GM12878 (cell line): ENCODE measurements around the gene VPS33B. TPM values are rescaled to one million over a fixed set of nuclear protein-coding genes. Genes with fewer than 3 reads are reported as not detected.

Experiments
- ATAC-seq: fragments of 200-7000 bp; cut with Tn5 transposase; 3 replicates; pipeline ENCODE4 v1.9.1; 2020; ENCODE audit warnings: mild to moderate bottlenecking, moderate library complexity
- BruUV-seq: library from RNA; stranded (reverse); fragments of 400-500 nt; replicated peaks from 2 replicates; lab custom pipeline; 2021; lab: Mats Ljungman, UMichigan
- CTCF ChIA-PET: fragments of 300-600 bp; sonication (Branson Sonifier 250); formaldehyde crosslinking; extraction: SDS; loops from one replicate; lab custom pipeline; 2021; ENCODE audit warnings: inconsistent platforms; lab: Yijun Ruan, JAX
- POLR2A ChIA-PET: fragments of 350-600 bp; formaldehyde crosslinking; extraction: SDS; loops from one replicate; lab custom pipeline; 2021; ENCODE audit warnings: inconsistent platforms; lab: Charles Lee
- RAD21 ChIA-PET: fragments of 300-600 bp; sonication (Branson Sonifier 250); formaldehyde crosslinking; loops from one replicate; lab custom pipeline; 2023; ENCODE audit warnings: antibody characterized with exemption; ENCODE audit not compliant: unreplicated experiment; lab: Charles Lee
- SMC1A ChIA-PET: fragments of 300-600 bp; sonication (Branson Sonifier 250); formaldehyde crosslinking; loops from one replicate; lab custom pipeline; 2023; ENCODE audit not compliant: unreplicated experiment, uncharacterized antibody; lab: Charles Lee
- DNase-seq: peaks from one replicate; pipeline ENCODE4 v3.0.0-alpha.2; 2011; ENCODE audit warnings: low read depth, low spot score
- FAIRE-seq: peaks from 3 replicates; lab custom pipeline; 2011; peaks lifted over from hg19 to GRCh38; lab: Jason Lieb, UNC
- H2AFZ ChIP-seq: 2 replicates; pipeline ENCODE4 v1.6.0; 2011; ENCODE audit warnings: low read depth, low read length, control low read depth; ENCODE audit not compliant: control insufficient read depth
- H3K27ac ChIP-seq: 2 replicates; pipeline ENCODE4 v1.5.1; 2011; ENCODE audit warnings: control low read depth; ENCODE audit not compliant: control insufficient read depth, insufficient read depth
- H3K27me3 ChIP-seq, 2 experiments: replicated peaks in 1 of 2; 2 replicates each; pipeline versions ENCODE4 v1.6.0 to v1.6.1; 2011; ENCODE audit warnings: low read length in 1 of 2; ENCODE audit not compliant: control insufficient read depth in 2 of 2, insufficient read depth in 2 of 2
- H3K36me3 ChIP-seq, 2 experiments: 2 replicates each; pipeline ENCODE4 v1.5.1; 2011; ENCODE audit warnings: low read length in 1 of 2; ENCODE audit not compliant: control insufficient read depth in 2 of 2, insufficient read depth in 2 of 2
- H3K4me1 ChIP-seq: 2 replicates; pipeline ENCODE4 v1.6.1; 2011; ENCODE audit warnings: mild to moderate bottlenecking, low read length, moderate library complexity, mixed read lengths; ENCODE audit not compliant: control insufficient read depth, insufficient read depth
- H3K4me2 ChIP-seq: 2 replicates; pipeline ENCODE4 v1.6.0; 2011; ENCODE audit warnings: control low read depth; ENCODE audit not compliant: control insufficient read depth, insufficient read depth
- H3K4me3 ChIP-seq: fragments of 200-600 bp; sonication (generic); 2 replicates; pipeline ENCODE4 v1.5.1; 2016
- H3K79me2 ChIP-seq: 2 replicates; pipeline ENCODE4 v1.6.0; 2011; ENCODE audit warnings: low read length; ENCODE audit not compliant: control insufficient read depth, insufficient read depth
- H3K9ac ChIP-seq: 2 replicates; pipeline ENCODE4 v1.8.0; 2011; ENCODE audit warnings: low read length, control low read depth, mixed read lengths; ENCODE audit not compliant: control insufficient read depth, insufficient read depth
- H3K9me3 ChIP-seq: replicated peaks from 3 replicates; pipeline ENCODE4 v1.5.1; 2011; ENCODE audit warnings: mild to moderate bottlenecking, low read length; ENCODE audit not compliant: control insufficient read depth, insufficient read depth
- H4K20me1 ChIP-seq: 2 replicates; pipeline ENCODE4 v1.6.0; 2011; ENCODE audit not compliant: control insufficient read depth, insufficient read depth
- CBX3 ChIP-seq: fragments of 200-600 bp; sonication (generic); IDR thresholded peaks from 2 replicates; pipeline ENCODE4 v1.6.1; 2016; ENCODE audit warnings: low read depth, borderline replicate concordance
- JUNB ChIP-seq: IDR thresholded peaks from 2 replicates; pipeline ENCODE4 v1.6.1; 2016; ENCODE audit warnings: antibody characterized with exemption, mild to moderate bottlenecking
- MTA2 ChIP-seq: fragments of 450-650 bp; IDR thresholded peaks from 2 replicates; pipeline ENCODE4 v1.6.1; 2016; ENCODE audit warnings: low read depth, mild to moderate bottlenecking, moderate library complexity
- STAT1 ChIP-seq: fragments of 450-650 bp; conservative IDR thresholded peaks from 2 replicates; pipeline ENCODE4 v1.6.1; 2014; ENCODE audit warnings: antibody characterized with exemption, mild to moderate bottlenecking
- WGBS: methylation state at CpG from one replicate; pipeline ENCODE4 v1.1.6; 2016; ENCODE audit warnings: low lambda C conversion rate; ENCODE audit not compliant: insufficient replicate concordance, insufficient coverage; ENCODE audit errors: missing lambda C conversion rate; 5-methylcytosine and 5-hydroxymethylcytosine counted together
- in situ Hi-C: fragments of 300-500 bp; cut with MboI; formaldehyde crosslinking; loops from 9 replicates; pipeline ENCODE4 v1.14.3; 2018; ENCODE audit warnings: mixed read lengths
- intact Hi-C: fragments of 100-400 bp; cut with micrococcal nuclease; formaldehyde crosslinking; loops from one replicate; pipeline ENCODE4 v1.14.2; 2022; ENCODE audit not compliant: unreplicated experiment
- polyA plus RNA-seq, 11 experiments: library from polyadenylated mRNA; depleted of rRNA in 4 of 11; unstranded in 6 of 11; stranded (reverse) in 5 of 11; fragments of >200 nt; fragmentation: Nextera tagmentation in 4 of 11; fragmentation: Illumina TruSeq in 1 of 11; extraction: Ambion mirVana in 4 of 11; extraction: Trizol in 1 of 11; gene quantifications; 1 replicate in 1 of 11; 2 replicates in 10 of 11; pipeline versions ENCODE4 v1.2.1 to v1.2.3, GENCODE V29; 2011 to 2016; ENCODE audit warnings: inconsistent platforms in 2 of 11, missing spikeins in 2 of 11, low read depth in 1 of 11
- total RNA-seq, 4 experiments: library from RNA; depleted of rRNA in 3 of 4; stranded (reverse); fragments of >200 nt in 3 of 4; fragmentation: Illumina TruSeq in 1 of 4; extraction: Trizol in 1 of 4; gene quantifications; 2 replicates each; pipeline versions ENCODE4 v1.2.1 to v1.2.3, GENCODE V29; 2013 to 2021
- TF ChIP-seq, protein P1 (sequence below): IDR thresholded peaks from 2 replicates; pipeline ENCODE4 v1.6.1; 2011; ENCODE audit warnings: borderline replicate concordance, low read depth, mild to moderate bottlenecking, moderate library complexity, mixed read lengths, low read length; ENCODE audit not compliant: insufficient read depth; ENCODE audit errors: extremely low read length
- TF ChIP-seq, protein P2 (sequence below): IDR thresholded peaks from 2 replicates; pipeline ENCODE4 v1.6.1; 2011; ENCODE audit warnings: low read depth, mild to moderate bottlenecking, low read length, moderate library complexity, borderline replicate concordance; ENCODE audit errors: extremely low read depth
- TF ChIP-seq, protein P3 (sequence below): IDR thresholded peaks from 2 replicates; pipeline ENCODE4 v1.6.1; 2012; ENCODE audit warnings: improper control_type of control experiment, low read depth, low read length; ENCODE audit not compliant: insufficient replicate concordance
- TF ChIP-seq, protein P4 (sequence below): fragments of 450-650 bp; formaldehyde crosslinking; IDR thresholded peaks from 2 replicates; pipeline ENCODE4 v1.4.0; 2022; ENCODE audit warnings: mild to moderate bottlenecking, moderate library complexity

Gene VPS33B
- total and polyA plus RNA-seq, 10 of the 15 experiments (the other 5 are each of a cell fraction or from before 2014, with no cell fraction given): 11.4 to 21.5 (median 15.2) TPM

DNA sequence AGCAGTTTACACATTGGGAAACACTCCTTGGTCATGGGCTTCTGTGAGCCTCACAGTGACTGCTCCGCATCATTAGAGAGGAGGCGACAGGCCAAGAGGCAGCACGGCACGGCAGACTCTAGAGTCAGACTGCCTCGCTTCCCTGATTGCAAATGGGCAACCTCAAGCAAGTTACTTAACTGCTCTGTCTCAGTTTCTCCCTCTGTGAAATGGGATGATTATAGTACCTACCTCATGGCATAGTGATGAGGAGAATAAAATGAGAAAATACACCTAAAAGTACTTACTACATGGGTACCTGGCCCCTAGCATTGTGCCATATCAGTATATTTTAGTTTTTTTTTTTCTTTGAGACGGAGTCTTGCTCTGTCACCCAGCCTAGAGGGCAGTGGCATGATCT lies 71.7 kb downstream of the VPS33B start:
- H3K9ac ChIP-seq: no peak overlapping the region
- TF ChIP-seq, protein P1, sequence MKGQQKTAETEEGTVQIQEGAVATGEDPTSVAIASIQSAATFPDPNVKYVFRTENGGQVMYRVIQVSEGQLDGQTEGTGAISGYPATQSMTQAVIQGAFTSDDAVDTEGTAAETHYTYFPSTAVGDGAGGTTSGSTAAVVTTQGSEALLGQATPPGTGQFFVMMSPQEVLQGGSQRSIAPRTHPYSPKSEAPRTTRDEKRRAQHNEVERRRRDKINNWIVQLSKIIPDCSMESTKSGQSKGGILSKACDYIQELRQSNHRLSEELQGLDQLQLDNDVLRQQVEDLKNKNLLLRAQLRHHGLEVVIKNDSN: no peak
- TF ChIP-seq MTA2 (no peak), STAT1 (no peak), CBX3 (no peak), JUNB (no peak)
- TF ChIP-seq, protein P2, sequence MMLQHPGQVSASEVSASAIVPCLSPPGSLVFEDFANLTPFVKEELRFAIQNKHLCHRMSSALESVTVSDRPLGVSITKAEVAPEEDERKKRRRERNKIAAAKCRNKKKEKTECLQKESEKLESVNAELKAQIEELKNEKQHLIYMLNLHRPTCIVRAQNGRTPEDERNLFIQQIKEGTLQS: no peak
- TF ChIP-seq, protein P3, sequence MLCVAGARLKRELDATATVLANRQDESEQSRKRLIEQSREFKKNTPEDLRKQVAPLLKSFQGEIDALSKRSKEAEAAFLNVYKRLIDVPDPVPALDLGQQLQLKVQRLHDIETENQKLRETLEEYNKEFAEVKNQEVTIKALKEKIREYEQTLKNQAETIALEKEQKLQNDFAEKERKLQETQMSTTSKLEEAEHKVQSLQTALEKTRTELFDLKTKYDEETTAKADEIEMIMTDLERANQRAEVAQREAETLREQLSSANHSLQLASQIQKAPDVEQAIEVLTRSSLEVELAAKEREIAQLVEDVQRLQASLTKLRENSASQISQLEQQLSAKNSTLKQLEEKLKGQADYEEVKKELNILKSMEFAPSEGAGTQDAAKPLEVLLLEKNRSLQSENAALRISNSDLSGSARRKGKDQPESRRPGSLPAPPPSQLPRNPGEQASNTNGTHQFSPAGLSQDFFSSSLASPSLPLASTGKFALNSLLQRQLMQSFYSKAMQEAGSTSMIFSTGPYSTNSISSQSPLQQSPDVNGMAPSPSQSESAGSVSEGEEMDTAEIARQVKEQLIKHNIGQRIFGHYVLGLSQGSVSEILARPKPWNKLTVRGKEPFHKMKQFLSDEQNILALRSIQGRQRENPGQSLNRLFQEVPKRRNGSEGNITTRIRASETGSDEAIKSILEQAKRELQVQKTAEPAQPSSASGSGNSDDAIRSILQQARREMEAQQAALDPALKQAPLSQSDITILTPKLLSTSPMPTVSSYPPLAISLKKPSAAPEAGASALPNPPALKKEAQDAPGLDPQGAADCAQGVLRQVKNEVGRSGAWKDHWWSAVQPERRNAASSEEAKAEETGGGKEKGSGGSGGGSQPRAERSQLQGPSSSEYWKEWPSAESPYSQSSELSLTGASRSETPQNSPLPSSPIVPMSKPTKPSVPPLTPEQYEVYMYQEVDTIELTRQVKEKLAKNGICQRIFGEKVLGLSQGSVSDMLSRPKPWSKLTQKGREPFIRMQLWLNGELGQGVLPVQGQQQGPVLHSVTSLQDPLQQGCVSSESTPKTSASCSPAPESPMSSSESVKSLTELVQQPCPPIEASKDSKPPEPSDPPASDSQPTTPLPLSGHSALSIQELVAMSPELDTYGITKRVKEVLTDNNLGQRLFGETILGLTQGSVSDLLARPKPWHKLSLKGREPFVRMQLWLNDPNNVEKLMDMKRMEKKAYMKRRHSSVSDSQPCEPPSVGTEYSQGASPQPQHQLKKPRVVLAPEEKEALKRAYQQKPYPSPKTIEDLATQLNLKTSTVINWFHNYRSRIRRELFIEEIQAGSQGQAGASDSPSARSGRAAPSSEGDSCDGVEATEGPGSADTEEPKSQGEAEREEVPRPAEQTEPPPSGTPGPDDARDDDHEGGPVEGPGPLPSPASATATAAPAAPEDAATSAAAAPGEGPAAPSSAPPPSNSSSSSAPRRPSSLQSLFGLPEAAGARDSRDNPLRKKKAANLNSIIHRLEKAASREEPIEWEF: no peak
- TF ChIP-seq, protein P4, sequence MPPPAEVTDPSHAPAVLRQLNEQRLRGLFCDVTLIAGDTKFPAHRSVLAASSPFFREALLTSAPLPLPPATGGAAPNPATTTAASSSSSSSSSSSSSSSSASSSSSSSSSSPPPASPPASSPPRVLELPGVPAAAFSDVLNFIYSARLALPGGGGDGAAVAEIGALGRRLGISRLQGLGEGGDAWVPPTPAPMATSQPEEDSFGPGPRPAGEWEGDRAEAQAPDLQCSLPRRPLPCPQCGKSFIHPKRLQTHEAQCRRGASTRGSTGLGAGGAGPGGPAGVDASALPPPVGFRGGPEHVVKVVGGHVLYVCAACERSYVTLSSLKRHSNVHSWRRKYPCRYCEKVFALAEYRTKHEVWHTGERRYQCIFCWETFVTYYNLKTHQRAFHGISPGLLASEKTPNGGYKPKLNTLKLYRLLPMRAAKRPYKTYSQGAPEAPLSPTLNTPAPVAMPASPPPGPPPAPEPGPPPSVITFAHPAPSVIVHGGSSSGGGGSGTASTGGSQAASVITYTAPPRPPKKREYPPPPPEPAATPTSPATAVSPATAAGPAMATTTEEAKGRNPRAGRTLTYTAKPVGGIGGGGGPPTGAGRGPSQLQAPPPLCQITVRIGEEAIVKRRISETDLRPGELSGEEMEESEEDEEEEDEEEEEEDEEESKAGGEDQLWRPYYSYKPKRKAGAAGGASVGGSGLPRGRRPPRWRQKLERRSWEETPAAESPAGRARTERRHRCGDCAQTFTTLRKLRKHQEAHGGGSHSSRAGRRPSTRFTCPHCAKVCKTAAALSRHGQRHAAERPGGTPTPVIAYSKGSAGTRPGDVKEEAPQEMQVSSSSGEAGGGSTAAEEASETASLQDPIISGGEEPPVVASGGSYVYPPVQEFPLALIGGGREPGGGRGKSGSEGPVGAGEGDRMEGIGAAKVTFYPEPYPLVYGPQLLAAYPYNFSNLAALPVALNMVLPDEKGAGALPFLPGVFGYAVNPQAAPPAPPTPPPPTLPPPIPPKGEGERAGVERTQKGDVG (CRISPR knock-in tag): no peak
- ChIA-PET POLR2A (no interaction called here), CTCF (no interaction called here), RAD21 (no interaction called here), SMC1A (no interaction called here)
- no peak overlapping the region for H3K27ac ChIP-seq
- no peaks in the 10 kb centered on the region for H4K20me1 ChIP-seq
- H3K4me3 ChIP-seq: no peak overlapping the region
- no TSS peak for BruUV-seq
- 96% methylated on average over 6 of the region's 6 CpGs for WGBS
- ATAC-seq (no peak), DNase-seq (no peak), FAIRE-seq (no peak)
- H3K36me3 ChIP-seq: peaks cover 24 to 29% of the 10 kb centered on the region in 2 experiments
- no peaks in the 10 kb centered on the region for H3K4me1 ChIP-seq
- in situ Hi-C loops (loop anchor here (25.0 kb wide), 1 partner anchor 1363 kb away; the partner anchor contains the start of gene TICRR), intact Hi-C loops (no loop called here)
- H3K27me3 ChIP-seq: no peaks in the 10 kb centered on the region
- no peaks in the 10 kb centered on the region for H3K9me3 ChIP-seq
- H3K4me2 ChIP-seq: no peak overlapping the region
- no peak overlapping the region for H2AFZ ChIP-seq
- H3K79me2 ChIP-seq: peaks cover 6% of the 10 kb centered on the region
